Dermis microvascular lymphatic vessel endothelial cell (primary cell): ENCODE measurements around the gene MEIS1. TPM values are rescaled to one million over a fixed set of nuclear protein-coding genes. Genes with fewer than 3 reads are reported as not detected.
A peak's percentile ranks its signal among the peaks of the same experiment; 100 is the strongest.

Source experiments
- DNase-seq, 2 donors: peaks; one replicate each; pipeline versions ENCODE4 v3.0.0 to v3.0.0-alpha.2; 2010; ENCODE audit warnings: low read depth in 2 of 2
- total RNA-seq: library from RNA; depleted of rRNA; stranded (reverse); fragments of >200 nt; gene quantifications from 2 replicates; pipeline ENCODE4 v1.2.1, GENCODE V29; 2014

MEIS1 gene
- total RNA-seq, 1 donor from 2014 or later: 3.6 TPM

- no peak for DNase-seq
Measured at GRCh38 chr2:66534461-66534860, 99.5 kb downstream of the MEIS1 start.

- no peak for DNase-seq
Measured at GRCh38 chr2:66535574-66536289, 100.8 kb downstream of the MEIS1 start.

GRCh38 chr2:66536290-66536673, 101.4 kb downstream of the MEIS1 start:
- DNase-seq: no peak

DNA sequence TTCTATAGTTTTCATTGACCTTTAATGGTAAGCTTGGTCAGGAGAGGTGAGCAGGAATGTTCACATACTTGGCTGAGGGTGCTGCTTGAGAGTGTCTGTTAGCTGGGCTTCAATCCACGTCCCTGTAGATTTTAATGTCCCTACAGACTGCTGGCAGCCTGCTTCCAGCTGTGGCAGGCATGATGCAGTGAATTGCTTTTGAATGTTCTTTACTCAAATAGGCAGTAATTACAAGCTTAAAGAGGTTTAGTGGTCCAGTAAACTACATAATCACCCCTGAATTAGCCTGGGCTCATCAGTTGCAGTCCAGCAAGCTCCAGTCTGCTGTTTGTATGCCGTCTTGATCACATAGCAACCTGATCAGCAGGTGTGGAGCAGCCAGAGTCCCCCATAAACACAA, 102.1 kb downstream of the MEIS1 start:
- DNase-seq: no peak

DNA sequence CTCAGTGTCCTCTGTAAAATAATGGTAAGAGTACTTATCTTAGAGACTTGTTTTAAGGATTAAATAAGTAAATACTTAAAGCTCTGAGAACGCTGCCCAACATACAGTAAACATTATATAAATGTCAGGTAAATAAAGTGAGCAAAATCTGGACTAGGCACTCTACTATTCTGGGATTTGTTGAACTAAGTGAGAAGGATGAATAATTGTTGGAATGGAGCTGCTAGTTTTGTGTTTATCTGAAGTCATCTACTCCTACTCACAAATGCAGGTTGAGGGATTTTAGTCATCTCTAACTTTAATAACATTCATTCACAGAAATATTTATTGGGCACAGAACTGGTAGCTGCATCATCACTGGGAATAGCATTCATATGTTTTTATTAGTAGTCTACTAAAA, 103.4 kb downstream of the MEIS1 start:
- no peak for DNase-seq

DNA sequence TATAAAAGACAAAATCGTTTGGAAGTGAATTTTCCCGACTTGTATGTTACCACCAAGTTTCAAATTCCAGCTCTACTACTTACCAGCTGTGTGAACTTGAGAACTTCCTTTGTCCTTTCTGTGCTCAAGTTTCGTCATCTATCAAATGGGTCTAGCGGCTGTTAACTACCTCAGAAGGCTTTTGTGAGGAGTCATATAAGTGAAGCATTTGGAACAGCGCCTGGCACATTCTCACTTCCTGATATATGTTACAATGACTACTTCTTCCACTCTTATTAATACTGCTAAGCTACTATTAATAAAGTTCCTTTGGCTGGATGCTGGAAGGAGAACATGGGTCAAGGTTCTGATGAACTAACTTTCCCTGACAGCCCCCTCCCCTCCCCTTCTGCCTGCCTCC, 104.5 kb downstream of the MEIS1 start:
- no peak for DNase-seq

GRCh38 chr2:66541646-66542045, 106.7 kb downstream of the MEIS1 start:
- DNase-seq: no peak

- no peak for DNase-seq
Measured at GRCh38 chr2:66543257-66543767, 108.4 kb downstream of the MEIS1 start.

DNA sequence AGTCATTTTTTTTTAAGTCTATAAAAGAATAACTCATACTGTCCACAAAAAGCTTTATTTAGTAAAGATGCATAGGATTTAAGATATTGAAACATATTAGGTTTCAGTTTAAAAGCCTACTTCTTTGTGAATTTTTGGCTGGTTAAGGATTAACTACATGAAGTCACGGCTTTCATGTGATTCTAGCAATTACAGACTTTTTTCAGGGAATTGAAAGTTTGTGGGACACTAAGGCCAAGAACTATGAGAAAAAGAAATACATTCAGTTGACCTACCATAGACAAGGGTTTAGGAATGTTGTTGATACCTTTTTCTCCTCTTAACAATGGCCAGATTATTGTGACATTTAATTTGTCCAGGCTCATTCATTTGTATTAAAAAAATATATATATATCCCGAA, 109.3 kb downstream of the MEIS1 start:
- no peak for DNase-seq

DNA sequence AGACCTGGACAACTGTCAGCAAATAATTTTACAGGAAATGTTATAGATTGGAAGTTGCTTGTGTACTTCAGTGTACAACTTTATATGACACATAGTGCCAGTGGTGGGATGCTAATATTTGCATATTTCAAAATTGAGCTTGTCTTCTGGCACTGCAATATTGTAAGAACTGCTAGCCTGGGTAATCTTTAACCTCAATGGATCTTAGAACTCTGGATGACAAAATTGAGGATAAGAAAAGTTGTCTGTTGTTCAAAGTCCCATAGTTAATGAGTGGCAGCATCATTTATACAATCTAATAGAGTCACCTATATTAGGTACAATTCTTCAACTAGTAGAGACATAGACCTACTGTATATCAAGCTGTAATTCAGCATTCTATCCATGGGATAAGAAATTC, 110.3 kb downstream of the MEIS1 start:
- DNase-seq: no peak

GRCh38 chr2:66547118-66547517, 112.2 kb downstream of the MEIS1 start:
- no peak for DNase-seq

- no peak for DNase-seq
Measured at GRCh38 chr2:66547887-66548286, 113.0 kb downstream of the MEIS1 start.

- DNase-seq: no peak
Measured at GRCh38 chr2:66548422-66548821, 113.5 kb downstream of the MEIS1 start.

- no peak for DNase-seq
Measured at GRCh38 chr2:66550826-66551225, 115.9 kb downstream of the MEIS1 start.

- no peak for DNase-seq
Measured at GRCh38 chr2:66553370-66553769, 118.4 kb downstream of the MEIS1 start.

GRCh38 chr2:66555091-66555490, 120.2 kb downstream of the MEIS1 start:
- DNase-seq: peak; percentile 39 to 64

DNA sequence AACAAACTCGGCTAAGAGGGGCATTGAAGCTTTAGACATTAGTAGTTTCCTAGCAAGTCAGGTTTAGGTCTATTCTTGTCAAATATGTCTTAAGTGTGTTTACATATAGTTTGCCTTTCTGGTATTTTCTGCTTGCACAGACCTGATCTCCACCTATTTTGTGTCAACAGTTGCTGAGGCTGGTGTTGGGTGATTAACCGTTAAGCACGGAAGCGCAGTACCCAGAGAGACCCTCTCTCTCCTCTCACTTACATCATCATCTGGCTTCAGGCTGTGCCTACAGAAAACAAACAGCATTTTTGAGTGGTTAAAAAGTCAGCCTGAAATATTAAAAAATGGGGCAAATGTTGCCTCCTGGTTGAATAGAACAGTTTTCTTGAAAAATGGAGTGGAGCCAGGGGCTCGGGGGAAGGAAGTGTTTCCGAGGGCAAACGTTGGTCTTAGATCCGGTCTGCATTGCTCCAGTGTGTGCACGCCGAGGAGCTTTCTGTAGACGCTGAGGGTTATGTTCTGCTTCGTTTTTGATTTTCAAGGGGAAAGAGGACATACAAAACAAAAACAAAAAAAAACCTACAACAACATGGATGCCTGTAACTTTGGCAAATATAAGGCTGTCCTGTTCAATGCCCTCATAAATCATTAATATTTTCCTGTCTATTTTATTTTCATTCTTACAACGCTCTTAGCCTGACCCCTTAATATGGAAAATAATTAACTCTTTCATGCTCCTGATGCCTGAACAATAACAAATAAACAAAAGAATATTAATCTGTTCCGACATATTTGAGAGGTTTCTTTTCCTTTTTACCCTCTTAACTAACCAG, 120.8 kb downstream of the MEIS1 start:
- no peak for DNase-seq

GRCh38 chr2:66559672-66560071, 124.7 kb downstream of the MEIS1 start:
- DNase-seq: no peak

DNA sequence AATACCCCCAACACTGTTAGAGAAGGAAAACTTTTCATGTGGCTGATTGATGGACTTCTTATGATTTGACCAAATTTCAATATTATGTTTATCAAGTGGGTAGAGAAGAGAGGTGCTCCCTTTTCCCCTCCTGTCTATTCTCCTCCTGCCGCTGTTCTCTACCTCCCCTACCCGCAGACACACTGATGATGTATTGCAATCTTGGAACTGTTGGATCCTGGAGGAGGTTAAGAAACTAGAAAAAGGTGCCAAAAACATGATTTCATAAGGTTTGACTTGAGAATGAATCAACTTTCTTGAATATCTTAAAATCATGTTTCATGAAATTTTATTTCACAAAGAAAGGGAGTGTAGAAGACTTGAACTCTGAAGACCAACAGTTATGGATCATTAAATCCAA, 125.8 kb downstream of the MEIS1 start:
- no peak for DNase-seq

GRCh38 chr2:66561645-66562303, 126.8 kb downstream of the MEIS1 start:
- peak; percentile 46 to 82 for DNase-seq

DNA sequence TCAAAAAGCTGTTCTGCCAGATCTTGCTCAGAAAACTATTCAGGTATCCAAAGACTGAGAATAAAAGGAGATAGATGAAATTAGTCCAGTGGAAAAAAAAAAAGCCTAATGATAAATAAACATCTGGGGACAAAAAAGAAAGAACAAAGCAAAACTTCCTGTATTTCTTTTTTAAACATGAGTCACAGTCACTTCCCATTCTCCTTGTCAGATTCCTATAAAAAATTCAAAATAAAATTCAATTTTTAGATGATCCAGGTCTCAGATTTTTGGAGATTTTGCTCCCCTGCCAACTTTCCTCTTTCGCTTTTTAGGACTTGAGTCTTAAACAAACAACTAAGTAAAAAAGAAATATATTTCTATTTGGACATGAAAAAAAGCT, 127.4 kb downstream of the MEIS1 start:
- DNase-seq: no peak

- DNase-seq: no peak
Measured at GRCh38 chr2:66563473-66563872, 128.5 kb downstream of the MEIS1 start.
